Lower lobe of right lung (tissue), 2 donors: ENCODE results near the gene PML. TPM values are rescaled to one million over a fixed set of nuclear protein-coding genes. Genes with fewer than 3 reads are reported as not detected.
"Not testable (repeated sequence)": the region's sequence is repeated elsewhere in the genome, so short reads cannot be mapped to it uniquely, and the experiment has no call there.

Experiments
- ATAC-seq, 2 donors: fragments of 200-7000 bp; cut with Tn5 transposase; one replicate each; pipeline ENCODE4 v1.9.1; 2020 to 2022; ENCODE audit warnings: mild to moderate bottlenecking in 2 of 2, moderate library complexity in 2 of 2
- DNase-seq: peaks from one replicate; pipeline ENCODE4 v3.0.0-alpha.2; 2020
- H3K27ac ChIP-seq: fragments of 200-600 bp; one replicate; pipeline ENCODE4 v1.8.0; 2022
- H3K27me3 ChIP-seq: fragments of 200-600 bp; one replicate; pipeline ENCODE4 v1.8.0; 2022; ENCODE audit warnings: low read depth
- H3K36me3 ChIP-seq: fragments of 200-600 bp; one replicate; pipeline ENCODE4 v1.8.0; 2022; ENCODE audit warnings: mild to moderate bottlenecking
- H3K4me1 ChIP-seq: fragments of 200-600 bp; one replicate; pipeline ENCODE4 v1.8.0; 2022
- H3K4me3 ChIP-seq: fragments of 200-600 bp; one replicate; pipeline ENCODE4 v1.8.0; 2022; ENCODE audit warnings: mild to moderate bottlenecking
- H3K9me3 ChIP-seq: fragments of 200-600 bp; one replicate; pipeline ENCODE4 v1.8.0; 2022
- CTCF ChIP-seq: fragments of 200-600 bp; IDR thresholded peaks from one replicate; pipeline ENCODE4 v1.8.0; 2022; ENCODE audit warnings: antibody characterized with exemption, mild to moderate bottlenecking
- intact Hi-C: fragments of 100-400 bp; cut with DNase I; formaldehyde crosslinking; loops from one replicate; pipeline ENCODE4 v1.11.0; 2022
- total RNA-seq: library from RNA; stranded (reverse); fragmentation: NEBNext Ultra II Directional; extraction: Animal tissue kit (Norgen Biotek cat#: 25700); gene quantifications from one replicate; pipeline ENCODE4 v1.2.1, GENCODE V29; 2021
- donor health status: DM: no; HTN: yes; CAD: no; lungs with severe emphysema.

PML gene
- total RNA-seq, 1 donor from 2014 or later: 79.4 TPM

GRCh38 chr15:74072614-74073337 is 78.3 kb downstream of the PML start:
- H3K36me3 ChIP-seq, H3K9me3 ChIP-seq, H3K4me3 ChIP-seq, H3K27ac ChIP-seq, ATAC-seq, H3K4me1 ChIP-seq, H3K27me3 ChIP-seq, intact Hi-C loops: not testable (repeated sequence)
- peak; percentile 63 for DNase-seq
- peak; percentile 27 for TF ChIP-seq CTCF

- H3K27me3 ChIP-seq, H3K9me3 ChIP-seq, H3K27ac ChIP-seq, intact Hi-C loops, H3K4me1 ChIP-seq, H3K4me3 ChIP-seq, H3K36me3 ChIP-seq, DNase-seq, ATAC-seq: not testable (repeated sequence)
Observed at GRCh38 chr15:74075781-74076180, 81.3 kb downstream of the PML start.

- H3K27ac ChIP-seq, ATAC-seq, DNase-seq, H3K9me3 ChIP-seq, H3K27me3 ChIP-seq, H3K4me3 ChIP-seq, H3K4me1 ChIP-seq, H3K36me3 ChIP-seq, intact Hi-C loops: not testable (repeated sequence)
Observed at GRCh38 chr15:74082450-74082849, 87.9 kb downstream of the PML start, which contains the start of gene GOLGA6A. Gene GOLGA6A (minus strand): TSS chr15:74082550. CDS start chr15:74082509, 41 bp downstream.

- intact Hi-C loops: not testable (repeated sequence)
Observed at GRCh38 chr15:74094567-74094966, 100.1 kb downstream of the PML start.

GRCh38 chr15:74095610-74096009 is 101.1 kb downstream of the PML start:
- H3K27ac ChIP-seq, H3K27me3 ChIP-seq, intact Hi-C loops, DNase-seq, H3K9me3 ChIP-seq, H3K4me1 ChIP-seq, H3K36me3 ChIP-seq, H3K4me3 ChIP-seq: not testable (repeated sequence)
- peak in 1 of 2 donors; percentile 6 for ATAC-seq

More at GRCh38 chr15:74094567-74094966, 100.1 kb downstream of the PML start:
- DNase-seq, H3K36me3 ChIP-seq, H3K9me3 ChIP-seq, ATAC-seq, H3K27me3 ChIP-seq, H3K4me1 ChIP-seq, H3K27ac ChIP-seq, H3K4me3 ChIP-seq: not testable (repeated sequence)

- intact Hi-C loops, H3K36me3 ChIP-seq, DNase-seq, ATAC-seq, H3K27me3 ChIP-seq, H3K4me1 ChIP-seq, H3K4me3 ChIP-seq, H3K9me3 ChIP-seq, H3K27ac ChIP-seq: not testable (repeated sequence)
Observed at GRCh38 chr15:74096753-74097474, 102.4 kb downstream of the PML start.

Other genes starting within 250 kb of the PML start
- gene INSYN1, start 241.4 kb upstream of the PML start, total RNA-seq: 3.8 TPM
- gene TBC1D21, start 121.2 kb upstream of the PML start, total RNA-seq: not detected
- 7.6 TPM for gene LOXL1, start 68.3 kb upstream of the PML start, total RNA-seq
- gene STOML1, start 2.4 kb upstream of the PML start, total RNA-seq: 16.3 TPM
- not detected for gene GOLGA6A, start 87.8 kb downstream of the PML start, total RNA-seq
- gene ISLR2, start 135.9 kb downstream of the PML start, total RNA-seq: 1.2 TPM
- 24.0 TPM for gene ISLR, start 179.0 kb downstream of the PML start, total RNA-seq
- gene STRA6, start 208.1 kb downstream of the PML start, total RNA-seq: not detected
- 5.9 TPM for gene CCDC33, start 241.6 kb downstream of the PML start, total RNA-seq